HL-60 (cell line): Measurements from ENCODE around the gene AMIGO2.
"Not testable (repeated sequence)": the region's sequence is repeated elsewhere in the genome, so short reads cannot be mapped to it uniquely, and the experiment has no call there.

ENCODE experiments used
- DNase-seq, 2 experiments: peaks; one replicate each; pipeline ENCODE4 v3.0.0-alpha.2; 2010 to 2020; ENCODE audit warnings: low read depth in 1 of 2, low spot score in 1 of 2
- H3K27ac ChIP-seq: fragments of 250-450 bp; sonication (Bioruptor Pico); replicated peaks from 2 replicates; pipeline ENCODE4 v1.5.1; 2020; ENCODE audit warnings: mild to moderate bottlenecking, moderate library complexity
- H3K27me3 ChIP-seq: fragments of 250-450 bp; sonication (Bioruptor Pico); 2 replicates; pipeline ENCODE4 v1.5.1; 2021; ENCODE audit warnings: mild to moderate bottlenecking, moderate library complexity; ENCODE audit not compliant: insufficient read depth, poor library complexity, severe bottlenecking
- H3K4me3 ChIP-seq: replicated peaks from 2 replicates; pipeline ENCODE4 v1.5.1; 2011; ENCODE audit warnings: mild to moderate bottlenecking, control low read depth, low read length; ENCODE audit not compliant: insufficient read depth
- GABPA ChIP-seq: IDR thresholded peaks from 2 replicates; pipeline ENCODE4 v1.6.1; 2012; ENCODE audit warnings: low read depth
- POLR2AphosphoS5 ChIP-seq: IDR thresholded peaks from 2 replicates; pipeline ENCODE4 v1.6.1; 2012; ENCODE audit warnings: low read depth
- SPI1 ChIP-seq: IDR thresholded peaks from 2 replicates; pipeline ENCODE4 v1.6.1; 2012; ENCODE audit warnings: low read depth, mild to moderate bottlenecking, borderline replicate concordance
- TF ChIP-seq, protein P1 (sequence below): IDR thresholded peaks from 2 replicates; pipeline ENCODE4 v1.6.1; 2012; ENCODE audit warnings: low read depth; ENCODE audit not compliant: insufficient replicate concordance
- TF ChIP-seq, protein P2 (sequence below): IDR thresholded peaks from one replicate; pipeline ENCODE4 v1.5.1; 2011; ENCODE audit warnings: low read length, control low read depth, inconsistent platforms; ENCODE audit not compliant: insufficient read depth

Gene AMIGO2

DNA sequence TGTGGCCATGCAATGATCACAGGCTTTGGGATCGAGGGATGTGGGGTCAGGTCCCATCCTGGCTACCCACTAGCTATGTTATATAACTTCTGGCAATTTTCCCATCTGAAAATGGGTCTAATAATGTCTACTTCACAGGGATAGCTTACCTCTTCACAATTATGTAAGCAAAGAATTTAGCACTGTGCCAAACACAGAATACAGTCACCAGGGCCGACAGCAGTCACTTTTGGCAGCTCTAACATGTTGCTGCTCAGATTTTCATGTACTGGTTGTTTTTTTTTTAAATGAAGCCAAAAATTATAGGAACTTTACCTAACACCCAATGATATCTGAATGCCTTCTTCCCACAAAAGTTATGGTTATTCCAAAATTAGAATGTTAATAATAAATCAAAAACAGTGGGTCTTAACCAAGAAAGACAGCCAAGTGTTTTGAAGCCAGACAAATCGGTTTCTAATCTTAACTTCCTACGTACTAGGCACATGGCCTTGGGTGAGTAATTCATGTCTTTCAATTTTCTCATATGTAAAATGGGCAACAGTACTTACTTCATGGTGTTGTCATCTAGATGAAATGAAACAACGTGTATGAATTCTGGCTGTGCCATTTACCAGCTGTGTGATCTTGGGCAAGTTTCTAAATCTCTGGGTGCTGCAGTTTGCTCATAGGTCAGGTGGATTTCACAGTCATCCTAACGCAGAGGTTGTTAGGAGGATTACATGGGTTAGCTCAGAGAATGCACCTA lies 13.3 kb downstream of the AMIGO2 start:
- H3K27ac ChIP-seq = no peak overlapping the region
- DNase-seq = no peak
- TF ChIP-seq, protein P1, sequence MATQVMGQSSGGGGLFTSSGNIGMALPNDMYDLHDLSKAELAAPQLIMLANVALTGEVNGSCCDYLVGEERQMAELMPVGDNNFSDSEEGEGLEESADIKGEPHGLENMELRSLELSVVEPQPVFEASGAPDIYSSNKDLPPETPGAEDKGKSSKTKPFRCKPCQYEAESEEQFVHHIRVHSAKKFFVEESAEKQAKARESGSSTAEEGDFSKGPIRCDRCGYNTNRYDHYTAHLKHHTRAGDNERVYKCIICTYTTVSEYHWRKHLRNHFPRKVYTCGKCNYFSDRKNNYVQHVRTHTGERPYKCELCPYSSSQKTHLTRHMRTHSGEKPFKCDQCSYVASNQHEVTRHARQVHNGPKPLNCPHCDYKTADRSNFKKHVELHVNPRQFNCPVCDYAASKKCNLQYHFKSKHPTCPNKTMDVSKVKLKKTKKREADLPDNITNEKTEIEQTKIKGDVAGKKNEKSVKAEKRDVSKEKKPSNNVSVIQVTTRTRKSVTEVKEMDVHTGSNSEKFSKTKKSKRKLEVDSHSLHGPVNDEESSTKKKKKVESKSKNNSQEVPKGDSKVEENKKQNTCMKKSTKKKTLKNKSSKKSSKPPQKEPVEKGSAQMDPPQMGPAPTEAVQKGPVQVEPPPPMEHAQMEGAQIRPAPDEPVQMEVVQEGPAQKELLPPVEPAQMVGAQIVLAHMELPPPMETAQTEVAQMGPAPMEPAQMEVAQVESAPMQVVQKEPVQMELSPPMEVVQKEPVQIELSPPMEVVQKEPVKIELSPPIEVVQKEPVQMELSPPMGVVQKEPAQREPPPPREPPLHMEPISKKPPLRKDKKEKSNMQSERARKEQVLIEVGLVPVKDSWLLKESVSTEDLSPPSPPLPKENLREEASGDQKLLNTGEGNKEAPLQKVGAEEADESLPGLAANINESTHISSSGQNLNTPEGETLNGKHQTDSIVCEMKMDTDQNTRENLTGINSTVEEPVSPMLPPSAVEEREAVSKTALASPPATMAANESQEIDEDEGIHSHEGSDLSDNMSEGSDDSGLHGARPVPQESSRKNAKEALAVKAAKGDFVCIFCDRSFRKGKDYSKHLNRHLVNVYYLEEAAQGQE = no peak
- TF ChIP-seq POLR2AphosphoS5 (no peak), SPI1 (no peak), GABPA (no peak)
- TF ChIP-seq, protein P2, sequence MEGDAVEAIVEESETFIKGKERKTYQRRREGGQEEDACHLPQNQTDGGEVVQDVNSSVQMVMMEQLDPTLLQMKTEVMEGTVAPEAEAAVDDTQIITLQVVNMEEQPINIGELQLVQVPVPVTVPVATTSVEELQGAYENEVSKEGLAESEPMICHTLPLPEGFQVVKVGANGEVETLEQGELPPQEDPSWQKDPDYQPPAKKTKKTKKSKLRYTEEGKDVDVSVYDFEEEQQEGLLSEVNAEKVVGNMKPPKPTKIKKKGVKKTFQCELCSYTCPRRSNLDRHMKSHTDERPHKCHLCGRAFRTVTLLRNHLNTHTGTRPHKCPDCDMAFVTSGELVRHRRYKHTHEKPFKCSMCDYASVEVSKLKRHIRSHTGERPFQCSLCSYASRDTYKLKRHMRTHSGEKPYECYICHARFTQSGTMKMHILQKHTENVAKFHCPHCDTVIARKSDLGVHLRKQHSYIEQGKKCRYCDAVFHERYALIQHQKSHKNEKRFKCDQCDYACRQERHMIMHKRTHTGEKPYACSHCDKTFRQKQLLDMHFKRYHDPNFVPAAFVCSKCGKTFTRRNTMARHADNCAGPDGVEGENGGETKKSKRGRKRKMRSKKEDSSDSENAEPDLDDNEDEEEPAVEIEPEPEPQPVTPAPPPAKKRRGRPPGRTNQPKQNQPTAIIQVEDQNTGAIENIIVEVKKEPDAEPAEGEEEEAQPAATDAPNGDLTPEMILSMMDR = no peak
- H3K27me3 ChIP-seq = no peaks in the 10 kb centered on the region
- no peak overlapping the region for H3K4me3 ChIP-seq

DNA sequence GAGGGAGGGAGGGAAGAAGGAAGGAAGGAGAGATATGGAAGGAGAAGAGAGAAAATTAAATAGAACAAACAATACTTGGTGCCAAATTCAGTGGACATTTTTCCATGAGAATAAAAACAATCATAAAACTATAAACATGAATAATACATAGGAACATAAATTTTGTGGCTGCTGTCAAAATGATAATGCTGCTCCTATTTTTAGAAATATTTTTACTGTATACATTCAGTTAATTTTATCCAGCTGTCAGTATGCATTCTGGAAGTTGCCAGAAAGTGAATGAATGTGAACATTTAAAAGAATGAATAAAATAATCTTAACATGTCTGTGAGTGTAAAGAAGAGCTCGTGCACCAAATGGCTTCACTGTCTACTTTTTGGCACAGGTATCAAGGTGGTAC lies 14.2 kb downstream of the AMIGO2 start:
- no peaks in the 10 kb centered on the region for H3K27me3 ChIP-seq
- no peak for DNase-seq
- no peak overlapping the region for H3K4me3 ChIP-seq
- H3K27ac ChIP-seq = no peak overlapping the region
- TF ChIP-seq POLR2AphosphoS5 (no peak), SPI1 (no peak), GABPA (no peak)
- TF ChIP-seq, protein P1 = no peak
- TF ChIP-seq, protein P2 = no peak

DNA sequence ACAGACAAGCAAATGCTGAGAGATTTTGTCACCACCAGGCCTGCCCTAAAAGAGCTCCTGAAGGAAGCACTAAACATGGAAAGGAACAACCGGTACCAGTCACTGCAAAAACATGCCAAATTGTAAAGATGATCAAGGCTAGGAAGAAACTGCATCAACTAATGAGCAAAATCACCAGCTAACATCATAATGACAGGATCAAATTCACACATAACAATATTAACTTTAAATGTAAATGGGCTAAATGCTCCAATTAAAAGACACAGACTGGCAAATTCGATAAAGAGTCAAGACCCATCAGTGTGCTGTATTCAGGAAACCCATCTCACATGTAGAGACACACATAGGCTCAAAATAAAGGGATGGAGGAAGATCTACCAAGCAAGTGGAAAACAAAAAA lies 21.1 kb downstream of the AMIGO2 start:
- H3K4me3 ChIP-seq, DNase-seq, H3K27ac ChIP-seq, H3K27me3 ChIP-seq: not testable (repeated sequence)

DNA sequence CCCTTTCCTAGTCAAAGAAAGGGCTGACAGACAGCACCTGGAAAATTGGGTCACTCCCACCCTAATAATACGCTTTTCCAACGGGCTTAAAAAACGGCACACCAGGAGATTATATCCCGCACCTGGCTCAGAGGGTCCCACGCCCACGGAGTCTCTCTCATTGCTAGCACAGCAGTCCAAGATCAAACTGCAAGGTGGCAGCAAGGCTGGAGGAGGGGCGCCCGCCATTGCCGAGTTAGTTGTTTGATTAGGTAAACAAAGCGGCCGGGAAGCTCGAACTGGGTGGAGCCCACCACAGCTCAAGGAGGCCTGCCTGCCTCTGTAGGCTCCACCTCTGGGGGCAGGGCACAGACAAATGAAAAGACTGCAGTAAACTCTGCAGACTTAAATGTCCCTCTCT lies 22.8 kb downstream of the AMIGO2 start:
- not testable (repeated sequence) for DNase-seq, H3K27ac ChIP-seq, H3K4me3 ChIP-seq, H3K27me3 ChIP-seq

DNA sequence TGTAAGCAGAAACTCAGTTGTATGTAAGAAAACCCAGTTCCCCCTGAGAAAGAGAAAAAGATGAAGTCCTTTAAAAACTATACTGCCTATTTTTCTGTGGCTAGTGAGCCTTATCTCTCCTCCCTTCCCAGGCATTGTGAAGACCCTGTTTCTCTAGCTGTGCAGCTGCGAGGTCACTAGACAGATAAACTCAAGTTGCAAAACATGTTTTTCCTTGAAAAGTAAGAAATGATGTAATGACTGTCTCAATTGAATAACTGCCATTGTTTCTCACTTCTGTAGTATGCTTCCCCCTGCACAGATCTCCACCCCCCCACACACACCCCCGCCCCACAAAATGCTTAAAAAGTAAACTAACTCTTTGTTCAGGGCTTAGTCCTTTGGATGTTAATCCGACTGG lies 23.9 kb downstream of the AMIGO2 start:
- H3K27ac ChIP-seq, DNase-seq, H3K4me3 ChIP-seq, H3K27me3 ChIP-seq: not testable (repeated sequence)
